Kidney (tissue), 22 donors: Measurements from ENCODE around the gene NCBP2L. TPM values are rescaled to one million over a fixed set of nuclear protein-coding genes. Genes with fewer than 3 reads are reported as not detected.

Experiments
- DNase-seq, 5 donors: peaks; one replicate each; pipeline ENCODE4 v3.0.0-alpha.2; 2013 to 2020
- FAIRE-seq: peaks from 2 replicates; lab custom pipeline; 2012; peaks lifted over from hg19 to GRCh38; lab: Jason Lieb, UNC
- H3K27ac ChIP-seq, 2 donors: one replicate each; pipeline ENCODE4 v1.7.0; 2013; ENCODE audit warnings: low read depth in 2 of 2, low read length in 2 of 2, inconsistent platforms in 1 of 2
- H3K27me3 ChIP-seq: one replicate; pipeline ENCODE4 v1.7.1; 2013; ENCODE audit warnings: low read length, inconsistent platforms; ENCODE audit not compliant: control insufficient read depth, insufficient read depth
- H3K36me3 ChIP-seq, 3 donors: one replicate each; pipeline versions ENCODE4 v1.7.0 to v1.7.1; 2013; ENCODE audit warnings: low read length in 3 of 3, control low read depth in 1 of 3, inconsistent platforms in 1 of 3; ENCODE audit not compliant: insufficient read depth in 3 of 3, control insufficient read depth in 2 of 3
- H3K4me1 ChIP-seq, 3 donors: one replicate each; pipeline versions ENCODE4 v1.7.0 to v1.7.1; 2013; ENCODE audit warnings: low read length in 3 of 3, inconsistent platforms in 1 of 3, low read depth in 1 of 3; ENCODE audit not compliant: control insufficient read depth in 2 of 3, insufficient read depth in 2 of 3
- H3K4me3 ChIP-seq, 3 donors: one replicate each; pipeline versions ENCODE4 v1.7.0 to v1.8.1; 2013; ENCODE audit warnings: low read length in 3 of 3, control low read depth in 1 of 3, inconsistent platforms in 1 of 3
- H3K9ac ChIP-seq, 3 donors: one replicate each; pipeline versions ENCODE4 v1.7.0 to v1.7.1; 2013; ENCODE audit warnings: low read length in 3 of 3, control low read depth in 1 of 3, inconsistent platforms in 1 of 3
- H3K9me3 ChIP-seq, 3 donors: one replicate each; pipeline versions ENCODE4 v1.7.0 to v1.7.1; 2013; ENCODE audit warnings: low read length in 3 of 3, control low read depth in 1 of 3, inconsistent platforms in 1 of 3; ENCODE audit not compliant: control insufficient read depth in 2 of 3, insufficient read depth in 1 of 3
- CTCF ChIP-seq: IDR thresholded peaks from 3 replicates; pipeline ENCODE4 v1.5.1; 2012; ENCODE audit warnings: mild to moderate bottlenecking, moderate library complexity, borderline replicate concordance; ENCODE audit not compliant: insufficient read depth; ENCODE audit errors: extremely low read depth
- intact Hi-C: fragments of 100-400 bp; cut with DNase I; formaldehyde crosslinking; loops from one replicate; pipeline ENCODE4 v1.11.1; 2022
- long read RNA-seq, 10 donors: library from polyadenylated mRNA in 1 of 10; unstranded in 1 of 10; transcript quantifications; one replicate each; pipeline ENCODE4 v2.0.0 and lab custom pipeline, GENCODE V29; 2021 to 2026
- polyA plus RNA-seq: library from polyadenylated mRNA; stranded (reverse); fragments of 350-450 nt; fragmentation: Illumina TruSeq; extraction: RNeasy Lipid Tissue Mini Kit (QIAGEN cat#74804); gene quantifications from one replicate; pipeline ENCODE4 v1.2.3, GENCODE V29; 2014; ENCODE audit warnings: low read depth, low replicate concordance; ENCODE audit not compliant: insufficient read depth
- total RNA-seq: library from RNA; stranded (reverse); fragmentation: NEBNext Ultra II Directional; extraction: Animal tissue kit (Norgen Biotek cat#: 25700); gene quantifications from one replicate; pipeline ENCODE4 v1.2.1, GENCODE V29; 2021
- donor health status: control.
- donor health status: control.
- donor health status: control.
- donor health status: control.
- donor health status: control.
- donor health status: DM: yes; HTN: yes; CAD: no.
- donor health status: Normal renal cell carcinoma (clear cell type).

NCBP2L gene
- total RNA-seq: not detected
- not detected for polyA plus RNA-seq
- long read RNA-seq, donor 1: 0 reads
- long read RNA-seq, donor 2: 0 reads
- long read RNA-seq, donor 3: 0 reads
- long read RNA-seq, donor 4: 0 reads
- long read RNA-seq, donor 5: 0 reads
- long read RNA-seq, donor 6: 0 reads
- long read RNA-seq, donor 7: 0 reads
- long read RNA-seq, donor 8: 0 reads
- long read RNA-seq, donor 9: 0 reads
- long read RNA-seq, donor 10: 0 reads

GRCh38 chrX:107777536-107777832, at the start of gene NCBP2L:
NCBP2L (plus strand) TSS chrX:107777733; CDS start chrX:107794221, 16,488 bp downstream.
- no peaks in the 10 kb centered on the region for H3K36me3 ChIP-seq
- H3K9me3 ChIP-seq: no peaks in the 10 kb centered on the region
- no peak for FAIRE-seq
- intact Hi-C loops: loop anchor here (10.0 kb wide), 1 partner anchor 113 kb away; no protein-coding TSS in a partner anchor
- DNase-seq: no peak
- H3K4me1 ChIP-seq: peaks cover 0 to 13% (median 0%) of the 10 kb centered on the region in 3 donors
- no peak for TF ChIP-seq CTCF
- H3K27me3 ChIP-seq: peaks cover 6% of the 10 kb centered on the region
- no peak within 1 kb of the TSS for H3K27ac ChIP-seq
- peak within 1 kb of the TSS; percentile 36 to 64 (median 49) for H3K4me3 ChIP-seq
- peak within 1 kb of the TSS in 1 of 3 donors; percentile 26 for H3K9ac ChIP-seq

- peaks cover 0 to 27% (median 18%) of the 10 kb centered on the region in 3 donors for H3K4me1 ChIP-seq
- no peaks in the 10 kb centered on the region for H3K36me3 ChIP-seq
- H3K4me3 ChIP-seq: no peak overlapping the region
- H3K27ac ChIP-seq: no peak overlapping the region
- FAIRE-seq (no peak), DNase-seq (no peak)
- H3K9me3 ChIP-seq: no peaks in the 10 kb centered on the region
- no peak for TF ChIP-seq CTCF
- no peak overlapping the region for H3K9ac ChIP-seq
- intact Hi-C loops: no loop called here
- peaks cover 2% of the 10 kb centered on the region for H3K27me3 ChIP-seq
These were observed 49.0 kb upstream of the NCBP2L start for GRCh38 chrX:107728371-107729099.

GRCh38 chrX:107729558-107730297, 47.8 kb upstream of the NCBP2L start:
- Histone ChIP-seq H3K9ac (peak overlapping the region in 1 of 3 donors; percentile 19), H3K9me3 (no peaks in the 10 kb centered on the region), H3K27ac (peak overlapping the region in 1 of 2 donors; percentile 53), H3K4me1 (peaks cover 0 to 27% (median 18%) of the 10 kb centered on the region in 3 donors), H3K36me3 (no peaks in the 10 kb centered on the region), H3K27me3 (peaks cover 2% of the 10 kb centered on the region), H3K4me3 (no peak overlapping the region)
- TF ChIP-seq CTCF: no peak
- DNase-seq (peak in 3 of 5 donors; percentile 43 to 60 (median 44)), FAIRE-seq (no peak)
- intact Hi-C loops: no loop called here
